HG03095 (cell line): ENCODE results near the gene CDH8.
"Not testable (repeated sequence)": the region's sequence is repeated elsewhere in the genome, so short reads cannot be mapped to it uniquely, and the experiment has no call there.

Experiments used
- ATAC-seq: cut with Tn5 transposase; IDR thresholded peaks from one replicate; pipeline ENCODE4 v1.9.1; 2021; ENCODE audit warnings: moderate library complexity; ENCODE audit not compliant: unreplicated experiment

CDH8 gene

GRCh38 chr16:61797961-61798507 is 238.2 kb downstream of the CDH8 start:
- no peak for ATAC-seq

GRCh38 chr16:61797296-61797795 is 238.9 kb downstream of the CDH8 start:
- ATAC-seq = no peak

GRCh38 chr16:61792194-61792909 is 243.9 kb downstream of the CDH8 start:
- no peak for ATAC-seq

- no peak for ATAC-seq
Measured at GRCh38 chr16:61791464-61791863, 244.8 kb downstream of the CDH8 start.

DNA sequence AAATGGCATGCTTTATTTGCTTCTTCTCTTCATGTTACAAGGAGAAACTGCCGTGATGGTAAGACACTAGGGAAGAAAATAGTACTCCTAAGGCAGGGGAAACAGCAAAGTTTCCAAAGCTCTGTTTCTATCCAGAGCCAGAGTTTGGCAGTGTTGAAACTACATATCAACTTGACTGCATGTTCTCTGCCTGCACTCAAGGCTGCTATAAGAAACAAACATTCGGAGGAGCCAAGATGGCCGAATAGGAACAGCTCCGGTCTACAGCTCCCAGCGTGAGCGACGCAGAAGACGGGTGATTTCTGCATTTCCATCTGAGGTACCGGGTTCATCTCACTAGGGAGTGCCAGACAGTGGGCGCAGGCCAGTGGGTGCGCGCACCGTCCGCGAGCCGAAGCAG is 254.4 kb downstream of the CDH8 start:
- not testable (repeated sequence) for ATAC-seq

- ATAC-seq = no peak
Measured at GRCh38 chr16:61780161-61780560, 256.1 kb downstream of the CDH8 start.

DNA sequence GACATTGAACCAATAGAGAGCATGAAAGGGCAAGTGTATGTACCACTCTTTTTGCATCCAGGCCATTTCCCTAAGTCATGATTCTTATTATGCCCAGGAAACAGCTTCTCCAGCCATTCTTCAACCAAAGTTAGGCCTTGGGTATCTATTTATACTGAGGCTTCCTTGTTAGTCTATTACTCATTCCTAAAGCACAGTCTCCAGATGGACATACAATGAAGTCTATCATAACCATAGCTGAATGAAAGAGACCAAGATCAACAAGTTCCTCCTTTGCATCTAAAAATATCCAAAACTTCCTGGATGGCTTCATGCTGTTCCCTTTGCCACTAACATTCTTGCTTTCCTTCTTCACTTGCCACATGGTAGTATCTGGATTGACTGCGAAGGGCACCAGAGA is 265.9 kb downstream of the CDH8 start:
- no peak for ATAC-seq

- no peak for ATAC-seq
Measured at GRCh38 chr16:61763991-61764390, 272.2 kb downstream of the CDH8 start.

DNA sequence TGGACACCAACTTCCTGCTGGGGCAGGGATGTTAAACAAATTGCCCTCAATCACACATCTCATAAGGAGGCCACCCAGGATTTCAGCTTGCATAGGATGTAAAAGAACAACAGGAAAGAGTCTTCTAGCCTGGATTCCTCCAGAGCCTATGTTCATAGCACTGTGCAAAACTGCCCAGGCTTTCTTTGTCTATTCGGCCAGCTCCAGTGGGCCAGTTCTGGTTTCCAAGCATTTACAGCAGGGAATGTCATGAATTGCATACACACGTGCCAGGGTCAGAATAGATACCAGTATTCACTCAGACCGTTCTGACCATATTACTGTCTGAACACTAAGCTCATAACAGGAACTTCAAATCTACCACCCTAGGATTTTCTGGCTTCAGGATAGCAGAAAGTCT is 273.2 kb downstream of the CDH8 start:
- ATAC-seq = no peak

DNA sequence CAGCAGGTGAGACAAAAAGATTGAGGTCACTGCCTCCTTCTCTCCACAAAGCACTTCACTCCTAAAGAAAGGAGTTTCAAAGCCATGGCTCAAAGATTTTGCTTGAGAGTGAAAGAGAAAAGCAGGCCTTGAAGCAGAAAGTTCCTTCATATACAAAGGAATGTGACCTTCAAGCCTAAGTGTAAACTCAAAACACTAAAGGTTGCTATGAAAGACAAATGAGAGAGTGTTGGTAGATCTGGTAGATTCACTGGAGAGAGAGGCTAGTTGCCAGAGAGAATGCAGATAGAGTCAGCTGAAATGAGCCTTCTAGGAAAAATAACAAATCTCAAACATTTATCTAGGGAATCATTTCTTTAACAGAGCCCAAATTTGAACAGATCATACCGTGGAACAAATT is 305.2 kb downstream of the CDH8 start:
- no peak for ATAC-seq

- ATAC-seq = no peak
Measured at GRCh38 chr16:61726701-61727100, 309.5 kb downstream of the CDH8 start.

DNA sequence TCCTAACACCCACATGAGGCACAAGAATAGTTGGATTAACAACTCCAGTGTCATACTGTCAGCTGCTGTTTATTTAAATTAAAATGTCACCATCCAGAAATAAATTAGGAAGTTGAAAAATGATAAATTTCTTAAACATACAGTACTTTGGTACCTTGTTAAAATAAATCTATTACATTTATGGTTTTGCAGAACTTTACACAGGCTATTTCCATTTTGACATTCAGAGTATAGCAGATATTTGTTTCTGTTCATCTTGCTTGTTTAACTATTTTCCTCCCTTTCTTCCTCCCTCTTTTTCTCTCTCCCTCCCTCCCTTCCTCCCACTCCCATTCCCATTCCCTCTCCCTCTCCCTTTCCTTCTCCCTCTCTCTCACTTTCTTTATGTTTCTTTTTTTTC is 310.1 kb downstream of the CDH8 start:
- no peak for ATAC-seq

GRCh38 chr16:61721544-61721943 is 314.7 kb downstream of the CDH8 start:
- ATAC-seq = no peak

GRCh38 chr16:61715393-61715792 is 320.8 kb downstream of the CDH8 start:
- ATAC-seq = no peak

DNA sequence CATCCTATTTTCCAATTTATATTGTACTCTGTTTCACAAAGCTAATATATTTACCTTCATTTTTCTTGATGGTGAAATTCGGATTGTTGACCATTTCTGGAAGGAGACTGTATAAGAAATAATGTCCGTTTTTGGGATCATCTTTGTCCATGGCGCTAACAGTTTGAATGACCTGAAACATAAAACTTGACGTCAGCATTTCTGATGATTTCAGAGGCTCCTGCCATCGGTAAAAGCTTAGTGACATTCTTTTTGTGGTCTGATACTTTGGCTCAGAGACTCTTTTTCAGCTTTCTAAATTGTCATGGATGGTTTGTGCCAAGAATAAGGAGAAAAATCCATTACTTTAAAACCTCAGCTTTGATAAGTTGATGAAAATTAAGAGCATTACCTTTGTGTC is 322.5 kb downstream of the CDH8 start:
- no peak for ATAC-seq

GRCh38 chr16:61699640-61700039 is 336.6 kb downstream of the CDH8 start:
- ATAC-seq = not testable (repeated sequence)

DNA sequence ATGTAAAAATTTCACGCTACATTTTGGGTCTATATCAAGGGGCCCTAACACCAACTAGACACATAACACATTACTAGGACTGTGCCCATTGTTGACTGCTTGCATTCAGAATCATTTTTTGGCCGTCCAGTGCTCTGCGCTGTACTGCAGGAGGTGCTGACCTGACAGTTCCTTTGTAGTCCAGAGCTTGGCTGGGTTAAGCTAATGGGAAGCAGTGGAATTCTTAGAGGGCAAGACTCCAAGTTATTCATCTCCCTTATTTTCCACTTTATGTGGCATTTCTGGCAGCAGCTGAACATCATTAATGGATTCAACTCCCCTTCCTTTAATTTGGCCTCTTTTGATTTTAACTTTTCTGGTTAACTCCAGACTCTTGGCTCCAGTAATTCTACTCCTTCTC is 351.7 kb downstream of the CDH8 start:
- ATAC-seq = no peak

DNA sequence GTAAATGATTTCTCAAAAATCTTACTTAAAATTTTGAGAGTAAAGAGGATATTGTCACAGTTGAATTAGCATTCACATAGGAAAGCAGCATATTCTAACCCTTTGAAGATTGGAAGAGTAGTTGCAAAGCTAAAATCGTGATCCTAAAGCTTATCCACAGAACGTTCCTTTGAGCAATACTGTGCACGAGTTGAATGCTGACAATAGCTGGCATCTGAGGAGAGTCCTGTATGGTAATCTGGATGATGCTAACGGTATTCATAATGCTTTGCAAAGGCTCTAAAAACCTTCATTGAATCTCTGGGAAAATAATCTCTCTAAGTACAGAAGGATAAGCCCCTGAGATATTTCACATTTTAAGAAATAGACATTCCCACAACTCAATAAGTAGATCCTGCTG is 354.6 kb downstream of the CDH8 start:
- no peak for ATAC-seq

GRCh38 chr16:61681124-61681523 is 355.1 kb downstream of the CDH8 start:
- ATAC-seq = no peak

DNA sequence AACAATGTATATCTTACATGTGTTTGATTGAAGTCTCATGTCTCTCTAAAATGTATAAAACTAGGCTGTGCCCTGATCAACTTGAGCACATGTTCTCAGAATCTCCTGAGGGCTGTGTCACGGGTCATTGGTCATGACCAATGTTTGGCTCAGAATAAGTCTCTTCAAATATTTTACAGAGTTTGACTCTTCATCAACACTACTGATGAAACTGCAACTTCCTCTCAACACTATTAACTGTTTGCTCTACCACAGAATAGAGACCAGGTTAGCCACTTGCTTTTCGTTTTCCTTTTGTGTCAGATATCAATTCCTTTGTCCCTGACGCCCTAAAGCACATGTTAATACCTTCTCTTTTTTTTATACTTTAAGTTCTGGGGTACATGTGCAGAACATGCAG is 358.1 kb downstream of the CDH8 start:
- ATAC-seq = no peak

DNA sequence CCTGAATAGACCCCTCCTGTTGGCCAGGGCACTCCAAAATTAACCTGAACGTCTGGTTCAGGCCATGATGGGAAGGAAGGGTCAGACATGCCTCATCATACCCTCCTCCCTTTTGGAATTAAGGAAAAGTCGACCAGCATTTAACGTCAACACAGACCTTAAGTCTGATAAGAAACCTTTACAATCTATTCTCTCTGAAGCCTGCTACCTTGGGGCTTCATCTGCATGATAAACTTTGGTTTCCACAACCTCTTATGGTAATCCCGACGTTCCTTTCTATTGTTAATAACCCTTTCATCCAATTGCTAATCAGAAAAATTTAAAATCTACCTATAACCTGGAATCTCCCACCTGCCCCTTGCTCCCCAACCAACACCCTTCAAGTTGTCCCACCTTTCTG is 358.5 kb downstream of the CDH8 start:
- ATAC-seq = no peak

GRCh38 chr16:61676740-61677139 is 359.5 kb downstream of the CDH8 start:
- no peak for ATAC-seq

DNA sequence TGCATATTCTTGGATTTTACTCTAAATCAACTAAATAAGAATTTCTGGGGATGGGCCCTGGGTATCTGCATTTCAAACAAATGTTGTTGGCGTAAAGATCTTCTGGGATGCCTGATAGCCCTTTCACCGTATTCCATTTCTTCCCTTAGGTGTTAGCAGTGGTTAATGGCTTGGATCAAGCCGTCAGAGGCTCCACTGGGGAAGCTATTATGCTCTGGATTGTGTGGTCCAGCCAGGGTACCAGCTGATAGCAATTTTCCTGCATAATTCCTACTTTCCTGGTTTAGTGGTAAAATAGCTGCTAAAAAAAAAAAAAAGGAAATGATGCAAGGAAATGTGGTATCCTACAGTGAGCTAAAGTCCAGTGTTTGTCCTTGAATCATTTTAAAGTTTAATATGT is 365.1 kb downstream of the CDH8 start:
- no peak for ATAC-seq
